HG02610 (cell line): ENCODE measurements around the gene SNRNP70.
"Not testable (repeated sequence)": the region's sequence is repeated elsewhere in the genome, so short reads cannot be mapped to it uniquely, and the experiment has no call there.

Experiments used
- ATAC-seq: cut with Tn5 transposase; IDR thresholded peaks from one replicate; pipeline ENCODE4 v1.9.1; 2021; ENCODE audit warnings: mild to moderate bottlenecking, moderate library complexity; ENCODE audit not compliant: unreplicated experiment

SNRNP70 gene, protein sequence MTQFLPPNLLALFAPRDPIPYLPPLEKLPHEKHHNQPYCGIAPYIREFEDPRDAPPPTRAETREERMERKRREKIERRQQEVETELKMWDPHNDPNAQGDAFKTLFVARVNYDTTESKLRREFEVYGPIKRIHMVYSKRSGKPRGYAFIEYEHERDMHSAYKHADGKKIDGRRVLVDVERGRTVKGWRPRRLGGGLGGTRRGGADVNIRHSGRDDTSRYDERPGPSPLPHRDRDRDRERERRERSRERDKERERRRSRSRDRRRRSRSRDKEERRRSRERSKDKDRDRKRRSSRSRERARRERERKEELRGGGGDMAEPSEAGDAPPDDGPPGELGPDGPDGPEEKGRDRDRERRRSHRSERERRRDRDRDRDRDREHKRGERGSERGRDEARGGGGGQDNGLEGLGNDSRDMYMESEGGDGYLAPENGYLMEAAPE

DNA sequence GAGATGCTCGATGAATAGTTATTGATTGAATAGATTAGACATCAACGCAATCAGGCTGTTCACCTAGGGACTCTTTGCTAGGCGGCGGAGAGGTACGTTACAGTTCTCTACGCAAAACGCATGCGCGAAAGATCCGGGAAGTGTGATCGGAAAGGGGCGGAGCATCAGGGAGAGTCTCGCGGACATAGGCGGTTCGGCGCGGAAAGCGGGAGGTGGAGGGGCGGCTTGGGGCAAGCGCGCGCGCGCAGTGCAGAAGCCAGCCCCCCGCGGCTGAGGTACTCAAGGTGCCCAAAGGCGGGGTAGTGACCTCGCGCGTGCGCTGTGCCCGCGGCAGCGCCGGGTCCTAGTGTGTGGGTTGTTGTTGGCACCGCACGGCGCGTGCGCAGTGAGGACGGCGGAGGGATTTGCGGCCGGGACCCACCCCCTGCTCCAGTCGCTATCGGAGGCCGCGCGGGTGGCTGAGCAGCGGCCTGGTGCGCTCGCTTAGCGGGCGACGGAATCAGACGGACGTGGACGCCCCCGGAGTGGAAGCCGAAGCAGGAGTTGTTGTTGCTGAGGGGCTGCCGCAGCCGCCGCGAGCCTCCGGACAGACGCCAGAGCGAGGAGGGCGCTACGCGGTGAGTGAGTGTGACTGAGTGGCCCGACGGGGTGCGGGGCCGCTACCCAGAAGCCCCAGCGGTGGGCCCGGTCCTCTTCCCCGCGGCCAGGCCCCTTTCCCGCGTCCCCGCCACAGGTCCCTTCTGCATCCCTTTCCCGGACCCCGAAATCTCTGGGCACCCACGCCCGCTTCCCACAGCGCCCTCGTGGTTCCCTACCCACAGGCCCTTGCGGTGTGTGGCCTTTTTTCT, at the start of gene SNRNP70:
SNRNP70 (plus strand) TSS at position 432 of the 848 bp plus-strand sequence. CDS start 964 bp downstream, outside the sequence.
- ATAC-seq, result peak; percentile 75

GRCh38 chr19:49036815-49037214, 48.4 kb upstream of the SNRNP70 start, which contains the start of gene CGB1:
TSS of gene CGB1 (minus strand) at chr19:49036895. CDS start at chr19:49036711, 184 bp downstream.
- ATAC-seq, result not testable (repeated sequence)

- not testable (repeated sequence) for ATAC-seq
Observed at GRCh38 chr19:49038111-49038510, 47.1 kb upstream of the SNRNP70 start.

DNA sequence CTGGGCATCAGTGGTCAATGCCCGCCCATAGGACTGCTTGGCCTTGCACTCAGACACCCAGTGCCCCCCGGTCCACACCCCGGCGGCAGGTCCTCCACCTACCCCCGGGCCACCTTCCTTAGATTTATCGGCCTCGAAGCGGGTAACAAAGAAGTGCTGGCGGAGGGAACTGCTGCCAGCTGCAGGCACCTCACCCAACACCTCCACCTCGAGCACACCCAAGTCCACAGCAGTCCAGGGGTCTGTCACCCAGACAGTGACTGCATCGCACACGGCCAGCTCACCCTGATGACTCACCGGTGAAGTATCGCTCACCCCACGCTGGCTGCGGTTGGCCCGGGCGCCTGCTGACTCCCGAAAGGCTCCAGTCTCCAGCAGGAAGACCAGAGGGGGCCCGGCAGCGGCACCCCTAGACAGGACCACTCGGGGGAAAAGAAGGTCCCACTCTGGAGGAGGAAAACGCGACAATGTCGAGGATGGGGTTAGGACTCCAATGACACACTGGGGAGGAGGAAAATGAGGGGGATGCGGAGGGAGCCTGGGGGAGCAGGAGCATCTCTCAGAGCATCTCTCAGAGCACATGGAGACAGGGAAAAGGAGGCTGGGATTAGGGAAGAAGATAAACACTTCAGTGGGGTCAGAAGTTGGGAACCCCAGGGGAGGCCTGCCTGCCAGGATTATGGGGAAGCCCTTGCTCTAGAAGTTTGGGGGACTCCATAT, 46.5 kb upstream of the SNRNP70 start:
- ATAC-seq, result not testable (repeated sequence)

DNA sequence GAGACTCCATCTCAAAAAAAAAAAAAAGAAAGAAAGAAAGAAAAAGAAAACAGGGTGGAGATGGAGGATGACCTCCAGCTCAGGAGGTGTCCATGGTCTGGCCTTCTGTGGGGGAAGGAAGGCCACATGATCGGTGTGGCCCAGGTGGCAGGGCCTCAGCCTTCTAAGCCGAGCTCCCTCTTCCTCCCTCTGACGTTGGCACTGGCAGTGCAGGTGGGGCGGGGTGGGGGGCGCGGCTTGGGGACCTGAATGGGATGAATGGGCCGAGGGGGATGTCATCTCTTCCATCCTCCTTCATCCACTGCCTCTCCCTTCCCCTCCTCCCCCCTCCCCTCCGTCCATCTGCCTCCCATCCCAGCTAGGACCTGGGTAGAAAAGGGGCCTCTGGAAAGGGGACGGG, 45.5 kb upstream of the SNRNP70 start:
- not testable (repeated sequence) for ATAC-seq

DNA sequence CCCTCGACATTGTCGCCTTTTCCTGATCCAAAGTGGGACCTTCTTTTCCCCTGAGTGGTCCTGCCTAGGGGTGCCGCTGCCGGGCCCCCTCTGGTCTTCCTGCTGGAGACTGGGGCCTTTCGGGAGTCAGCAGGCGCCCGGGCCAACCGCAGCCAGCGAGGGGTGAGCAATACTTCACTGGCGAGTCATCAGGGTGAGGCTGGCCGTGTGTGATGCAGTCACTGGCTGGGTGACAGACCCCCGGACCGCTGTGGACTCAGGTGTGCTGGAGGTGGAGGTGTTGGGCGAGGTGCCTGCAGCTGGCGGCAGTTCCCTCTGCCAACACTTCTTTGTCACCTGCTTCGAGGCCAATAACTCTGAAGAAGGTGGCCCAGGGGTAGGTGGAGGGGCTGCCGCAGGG, 43.1 kb upstream of the SNRNP70 start:
- ATAC-seq, result no peak

- ATAC-seq, result not testable (repeated sequence)
Observed at GRCh38 chr19:49042666-49043065, 42.6 kb upstream of the SNRNP70 start.

DNA sequence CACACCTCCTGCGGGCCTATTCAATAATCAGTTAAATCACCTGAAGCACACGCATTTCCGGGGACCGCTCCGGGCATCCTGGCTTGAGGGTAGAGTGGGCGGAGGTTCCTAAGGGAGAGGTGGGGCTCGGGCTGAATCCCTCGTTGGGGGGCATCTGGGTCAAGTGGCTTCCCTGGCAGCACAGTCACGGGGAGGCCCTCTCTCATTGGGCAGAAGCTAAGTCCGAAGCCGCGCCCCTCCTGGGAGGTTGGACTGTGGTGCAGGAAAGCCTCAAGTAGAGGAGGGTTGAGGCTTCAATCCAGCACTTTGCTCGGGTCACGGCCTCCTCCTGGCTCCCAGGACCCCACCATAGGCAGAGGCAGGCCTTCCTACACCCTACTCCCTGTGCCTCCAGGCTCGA, 41.7 kb upstream of the SNRNP70 start, which contains the start of gene CGB5:
CGB5 (plus strand) TSS at position 301 of the 400 bp plus-strand sequence. CDS start 362 bp downstream, outside the sequence.
- ATAC-seq, result not testable (repeated sequence)

DNA sequence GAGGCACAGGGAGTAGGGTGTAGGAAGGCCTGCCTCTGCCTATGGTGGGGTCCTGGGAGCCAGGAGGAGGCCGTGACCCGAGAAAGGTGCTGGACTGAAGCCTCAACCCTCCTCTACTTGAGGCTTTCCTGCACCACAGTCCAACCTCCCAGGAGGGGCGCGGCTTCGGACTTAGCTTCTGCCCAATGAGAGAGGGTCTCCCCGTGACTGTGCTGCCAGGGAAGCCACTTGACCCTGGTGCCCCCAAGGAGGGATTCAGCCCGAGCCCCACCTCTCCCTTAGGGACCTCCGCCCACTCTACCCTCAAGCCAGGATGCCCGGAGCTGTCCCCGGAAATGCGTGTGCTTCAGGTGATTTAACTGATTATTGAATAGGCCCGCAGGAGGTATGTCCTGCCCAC, 36.2 kb upstream of the SNRNP70 start, which contains the start of gene CGB8:
CGB8 (minus strand) TSS at position 101 of the 400 bp plus-strand sequence. CDS start 372 bp downstream, outside the sequence.
- not testable (repeated sequence) for ATAC-seq

DNA sequence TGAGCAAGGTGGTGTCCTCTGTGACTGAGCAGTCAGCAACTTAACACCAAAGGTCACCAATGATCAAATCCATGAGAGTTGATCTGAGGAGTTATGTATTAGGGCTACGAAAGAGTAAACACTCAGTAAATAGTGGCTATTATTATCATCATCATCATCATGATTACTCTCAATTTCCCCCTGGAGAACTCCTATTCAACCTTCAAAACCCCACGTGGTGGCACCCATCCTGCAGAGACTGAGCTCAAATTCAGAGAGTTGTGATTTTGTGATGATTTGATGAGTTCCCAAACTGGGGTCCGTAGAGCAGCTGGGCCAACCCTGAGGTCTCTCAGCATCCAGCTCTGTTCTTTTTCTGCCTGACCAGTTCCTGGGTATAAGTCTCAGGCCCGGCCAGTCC, 35.4 kb upstream of the SNRNP70 start:
- ATAC-seq, result not testable (repeated sequence)

DNA sequence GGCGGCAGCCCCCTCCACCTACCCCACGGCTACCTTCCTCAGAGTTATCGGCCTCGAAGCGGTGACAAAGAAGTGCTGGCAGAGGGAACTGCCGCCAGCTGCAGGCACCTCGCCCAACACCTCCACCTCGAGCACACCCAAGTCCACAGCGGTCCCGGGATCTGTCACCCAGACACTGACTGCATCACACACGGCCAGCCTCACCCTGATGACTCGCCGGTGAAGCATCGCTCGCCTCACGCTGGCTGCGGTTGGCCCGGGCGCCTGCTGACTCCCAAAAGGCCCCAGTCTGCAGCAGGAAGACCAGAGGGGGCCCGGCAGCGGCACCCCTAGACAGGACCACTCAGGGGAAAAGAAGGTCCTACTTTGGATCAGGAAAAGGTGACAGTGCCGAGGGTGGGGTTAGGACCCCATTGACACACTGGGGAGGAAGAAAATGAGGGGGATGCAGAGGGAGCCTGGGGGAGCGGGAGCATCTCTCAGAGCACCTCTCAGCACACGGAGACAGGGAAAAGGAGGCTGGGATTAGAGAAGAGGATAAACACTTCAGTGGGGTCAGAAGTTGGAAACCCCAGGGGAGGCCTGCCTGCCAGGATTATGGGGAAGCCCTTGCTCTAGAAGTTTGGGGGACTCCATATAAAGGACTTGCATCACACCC, 34.7 kb upstream of the SNRNP70 start:
- ATAC-seq, result not testable (repeated sequence)

- no peak for ATAC-seq
Observed at GRCh38 chr19:49056101-49056901, 28.9 kb upstream of the SNRNP70 start.

DNA sequence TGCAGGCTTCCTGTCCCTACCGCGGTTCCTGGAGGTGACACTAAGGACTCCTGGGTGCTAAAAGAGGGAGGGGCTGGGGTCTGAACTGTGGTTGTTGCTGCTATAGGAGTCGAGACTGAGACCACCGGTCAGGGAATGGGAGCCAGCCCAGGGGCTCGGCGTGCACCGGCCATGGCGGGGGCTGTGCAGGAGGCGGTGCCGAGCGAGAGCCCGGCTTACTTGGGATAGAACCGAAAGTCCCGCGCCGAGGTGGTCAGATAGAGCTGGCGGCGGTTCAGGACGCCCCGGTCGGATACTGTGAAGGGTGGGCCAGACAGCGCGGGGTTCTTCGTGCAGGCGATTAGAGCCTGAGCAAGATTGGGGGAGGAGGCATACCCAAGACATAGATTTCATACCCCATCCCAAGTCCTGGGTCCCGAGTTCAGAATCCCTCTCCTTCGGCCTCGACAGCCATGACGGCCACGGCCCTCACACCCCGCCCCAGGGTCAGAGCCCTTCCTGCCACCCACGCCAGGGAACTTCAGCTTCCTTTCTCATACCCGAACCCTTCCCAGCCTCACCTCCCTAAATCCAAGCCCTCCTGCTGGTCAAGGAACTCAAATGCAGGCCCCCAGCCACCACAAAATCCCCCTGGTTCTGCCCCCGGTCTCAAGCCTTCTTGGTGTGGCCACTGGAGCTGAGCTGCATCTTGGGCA, 28.2 kb upstream of the SNRNP70 start:
- not testable (repeated sequence) for ATAC-seq

DNA sequence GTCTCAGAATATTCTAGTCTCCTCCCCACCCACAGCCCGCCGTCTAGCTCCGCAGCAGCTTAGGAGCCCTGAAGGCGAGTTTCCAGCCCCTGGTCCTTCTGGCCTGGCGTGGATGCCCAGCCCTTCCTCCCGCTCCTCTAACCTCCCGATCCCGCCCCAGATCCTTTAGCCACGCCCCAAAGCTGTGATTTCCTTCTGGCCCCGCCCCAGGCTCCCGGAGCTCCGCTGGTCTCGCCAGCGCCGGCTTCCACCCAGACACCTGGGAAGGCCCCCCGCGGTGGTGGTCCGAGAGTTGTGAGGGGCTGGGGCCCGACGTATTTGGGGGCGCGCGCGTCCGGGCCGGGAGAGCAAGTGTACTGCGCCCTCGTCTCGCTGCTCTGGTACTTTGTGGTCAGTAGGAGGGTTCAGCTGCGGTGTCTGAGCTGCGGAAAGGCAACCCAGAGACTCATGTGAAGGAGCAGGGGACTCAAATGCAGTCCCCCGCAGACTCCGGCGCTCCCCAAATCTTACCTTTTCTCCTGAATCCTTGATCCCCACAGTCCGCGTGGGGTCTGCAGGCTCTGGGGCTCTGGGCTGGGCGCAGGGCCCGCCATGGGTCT, 27.5 kb upstream of the SNRNP70 start, which contains the start of gene CGB7:
CGB7 (minus strand) TSS at position 114 of the 599 bp plus-strand sequence. CDS start 2,374 bp downstream, outside the sequence.
- no peak for ATAC-seq

- ATAC-seq, result no peak
Observed at GRCh38 chr19:49058562-49058961, 26.7 kb upstream of the SNRNP70 start.

- ATAC-seq, result no peak
Observed at GRCh38 chr19:49059053-49059452, 26.2 kb upstream of the SNRNP70 start.

- ATAC-seq, result no peak
Observed at GRCh38 chr19:49061000-49061399, 24.3 kb upstream of the SNRNP70 start.

DNA sequence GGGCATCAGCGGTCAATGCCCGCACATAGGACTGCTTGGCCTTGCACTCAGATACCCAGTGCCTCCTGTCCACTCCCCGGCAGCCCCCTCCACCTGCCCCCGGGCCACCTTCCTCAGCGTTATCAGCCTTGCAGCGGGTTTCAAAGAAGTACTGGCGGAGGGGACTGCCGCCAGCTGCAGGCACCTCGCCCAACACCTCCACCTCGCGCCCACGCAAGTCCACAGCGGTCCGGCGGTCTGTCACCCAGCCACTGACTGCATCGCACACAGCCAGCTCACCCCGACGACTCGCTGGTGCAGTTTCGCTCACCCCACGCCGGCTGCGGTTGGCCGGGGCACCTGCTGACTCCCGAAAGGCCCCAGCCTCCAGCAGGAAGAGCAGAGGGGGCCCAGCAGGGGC, 23.8 kb upstream of the SNRNP70 start:
- no peak for ATAC-seq
